BLaER1 treated with 17β-estradiol and CSF1 and Interleukin-3, amounts not matched to agents 10 nM and 100 nM (cell line): Measurements from ENCODE around the gene AURKB.
A peak's percentile ranks its signal among the peaks of the same experiment; 100 is the strongest.

Source experiments
- H3K27ac ChIP-seq, 11 experiments: shearing (Covaris generic); formaldehyde crosslinking; 2 replicates each; pipeline ENCODE4 v1.8.1; 2022
- H3K27me3 ChIP-seq, 11 experiments: shearing (Covaris generic); formaldehyde crosslinking; 2 replicates each; pipeline ENCODE4 v1.8.1; 2022
- H3K36me3 ChIP-seq, 11 experiments: shearing (Covaris generic); formaldehyde crosslinking; 2 replicates each; pipeline ENCODE4 v1.8.1; 2022
- H3K4me1 ChIP-seq, 10 experiments: shearing (Covaris generic); formaldehyde crosslinking; 2 replicates each; pipeline ENCODE4 v1.8.1; 2022
- H3K4me2 ChIP-seq, 11 experiments: shearing (Covaris generic); formaldehyde crosslinking; 2 replicates each; pipeline ENCODE4 v1.8.1; 2022
- H3K4me3 ChIP-seq, 10 experiments: shearing (Covaris generic); formaldehyde crosslinking; 2 replicates each; pipeline ENCODE4 v1.8.1; 2022
- H3K9ac ChIP-seq, 11 experiments: shearing (Covaris generic); formaldehyde crosslinking; 2 replicates each; pipeline ENCODE4 v1.8.1; 2022
- H3K9me3 ChIP-seq, 11 experiments: shearing (Covaris generic); formaldehyde crosslinking; replicated peaks in 1 of 11; 2 replicates each; pipeline ENCODE4 v1.8.1; 2022
- H4K20me1 ChIP-seq, 11 experiments: shearing (Covaris generic); formaldehyde crosslinking; 2 replicates each; pipeline ENCODE4 v1.8.1; 2022
- Cebpa-rat ChIP-seq, 11 experiments: shearing (Covaris generic); IDR thresholded peaks; 2 replicates each; pipeline ENCODE4 v1.8.1; 2022

AURKB gene

DNA sequence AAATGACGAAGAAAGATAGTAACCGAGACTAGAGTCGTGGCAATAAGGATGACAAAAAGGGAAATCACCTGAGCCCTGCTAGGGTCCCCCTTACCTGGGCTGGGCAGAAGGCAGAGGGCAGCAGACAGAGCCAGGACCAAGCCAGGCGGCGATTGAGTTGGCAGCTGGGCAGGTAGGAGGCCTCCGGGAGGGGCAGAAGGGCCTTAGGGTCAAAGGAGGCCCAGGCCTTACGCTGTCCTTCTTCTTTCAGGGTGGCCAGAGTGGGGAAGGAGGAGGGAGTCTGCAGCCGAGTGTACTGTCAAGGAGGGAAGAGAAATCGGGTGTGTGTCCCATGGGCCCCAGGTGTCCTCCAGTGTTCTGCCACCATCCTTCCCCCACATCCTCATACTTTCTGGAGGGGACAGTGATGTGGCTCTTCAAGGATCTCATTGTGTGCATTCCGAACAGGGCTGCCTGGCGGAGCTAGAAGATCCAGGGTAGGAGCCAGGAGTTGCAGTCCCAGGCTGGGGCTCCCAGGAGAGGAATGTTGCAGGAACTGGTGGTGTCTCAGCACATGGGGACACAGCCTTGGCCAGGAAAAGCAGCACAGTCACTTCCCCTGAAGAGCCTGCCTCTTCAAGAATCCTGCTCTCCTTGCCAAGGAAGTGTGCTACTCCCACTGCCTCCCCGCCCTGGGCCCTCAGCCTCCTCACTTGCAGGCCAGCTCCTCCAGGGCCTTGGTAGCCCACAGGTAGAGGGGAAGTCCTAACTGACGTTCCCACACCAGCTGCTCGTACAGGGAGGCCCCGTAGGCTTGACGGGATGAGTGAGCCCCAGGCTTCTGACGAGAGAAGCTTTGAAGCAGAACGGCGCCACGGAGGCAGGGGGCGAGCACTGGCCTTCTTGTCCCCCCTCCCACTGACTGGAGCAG, 24.2 kb upstream of the AURKB start:
- Histone ChIP-seq H3K27ac (no peak overlapping the region), H3K4me2 (no peak overlapping the region), H3K9me3 (no peaks in the 10 kb centered on the region), H3K36me3 (peaks cover 98 to 100% (median 100%) of the 10 kb centered on the region in 11 experiments), H3K27me3 (no peaks in the 10 kb centered on the region), H3K9ac (peak overlapping the region in 1 of 11 experiments; percentile 33; a peak in 1 of 22 replicates), H3K4me3 (no peak overlapping the region), H4K20me1 (peaks cover 0 to 28% (median 0%) of the 10 kb centered on the region in 11 experiments; a peak in 5 of 22 replicates), H3K4me1 (peaks cover 0 to 12% (median 2%) of the 10 kb centered on the region in 10 experiments; a peak in 5 of 20 replicates)
- no peak for TF ChIP-seq Cebpa-rat (IDR thresholded peaks at IDR 0.05)

DNA sequence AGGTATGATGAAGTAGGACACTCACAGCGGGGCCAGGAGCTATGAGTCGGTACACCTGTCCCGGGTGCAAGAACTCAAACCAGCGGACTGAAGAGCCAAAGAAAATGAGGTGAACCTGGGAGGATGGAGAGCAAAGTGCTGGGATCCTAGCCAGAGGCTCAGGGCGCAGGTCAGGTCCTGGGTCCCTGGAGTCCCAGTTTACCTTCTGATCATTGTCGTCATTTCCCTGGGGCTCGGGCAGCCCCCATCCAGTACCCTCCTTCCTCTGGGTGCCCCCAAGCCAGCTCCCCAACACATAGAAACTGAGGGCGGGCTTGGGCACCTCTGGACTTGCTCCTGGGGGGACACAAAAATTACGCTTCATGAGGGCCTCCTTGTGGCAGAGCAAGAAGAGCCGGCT, 21.3 kb upstream of the AURKB start:
- H3K36me3 ChIP-seq = peaks cover 94 to 98% (median 96%) of the 10 kb centered on the region in 11 experiments

DNA sequence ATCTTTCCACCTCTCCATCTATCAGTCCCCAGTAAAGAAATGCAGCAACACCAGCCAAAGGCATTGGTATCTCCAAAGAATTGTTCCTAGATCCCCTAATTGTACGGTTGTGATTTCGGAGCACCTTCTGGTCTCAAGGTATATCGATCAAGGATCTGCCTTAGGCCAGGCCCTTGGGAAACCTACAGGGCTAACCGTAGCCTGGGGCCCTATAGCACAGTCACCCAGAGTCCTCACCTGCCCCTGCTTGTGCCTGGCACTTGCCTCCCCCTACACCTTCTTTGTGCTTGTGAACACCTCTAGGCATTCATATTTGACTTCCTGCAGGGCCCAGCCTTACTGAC, 16.8 kb upstream of the AURKB start:
- Histone ChIP-seq H3K27me3 (no peaks in the 10 kb centered on the region), H3K4me3 (peak overlapping the region; percentile 41 to 64 (median 48); a peak in 19 of 20 replicates), H4K20me1 (peaks cover 0 to 8% (median 0%) of the 10 kb centered on the region in 11 experiments; a peak in 3 of 22 replicates), H3K27ac (peak overlapping the region; percentile 61 to 96 (median 74); a peak in 20 of 22 replicates), H3K4me2 (peak overlapping the region; percentile 26 to 99 (median 72)), H3K36me3 (peaks cover 50 to 53% (median 51%) of the 10 kb centered on the region in 11 experiments), H3K9ac (peak overlapping the region; percentile 62 to 75 (median 71); a peak in 21 of 22 replicates), H3K9me3 (no peaks in the 10 kb centered on the region), H3K4me1 (peaks cover 39 to 51% (median 49%) of the 10 kb centered on the region in 10 experiments)
- no peak for TF ChIP-seq Cebpa-rat (IDR thresholded peaks at IDR 0.05)

More for the DNA sequence above, 21.3 kb upstream of the AURKB start:
- Histone ChIP-seq H3K9me3 (no peaks in the 10 kb centered on the region), H3K9ac (0 out of 22 replicates have a peak overlapping the region, but pooled peaks of 1 of the 11 experiments have one; percentile 13), H4K20me1 (peaks cover 0 to 24% (median 0%) of the 10 kb centered on the region in 11 experiments; a peak in 6 of 22 replicates), H3K4me2 (no peak overlapping the region), H3K27ac (no peak overlapping the region), H3K27me3 (no peaks in the 10 kb centered on the region), H3K4me1 (peaks cover 13 to 24% (median 16%) of the 10 kb centered on the region in 10 experiments), H3K4me3 (no peak overlapping the region)
- TF ChIP-seq Cebpa-rat (IDR thresholded peaks at IDR 0.05) = no peak

DNA sequence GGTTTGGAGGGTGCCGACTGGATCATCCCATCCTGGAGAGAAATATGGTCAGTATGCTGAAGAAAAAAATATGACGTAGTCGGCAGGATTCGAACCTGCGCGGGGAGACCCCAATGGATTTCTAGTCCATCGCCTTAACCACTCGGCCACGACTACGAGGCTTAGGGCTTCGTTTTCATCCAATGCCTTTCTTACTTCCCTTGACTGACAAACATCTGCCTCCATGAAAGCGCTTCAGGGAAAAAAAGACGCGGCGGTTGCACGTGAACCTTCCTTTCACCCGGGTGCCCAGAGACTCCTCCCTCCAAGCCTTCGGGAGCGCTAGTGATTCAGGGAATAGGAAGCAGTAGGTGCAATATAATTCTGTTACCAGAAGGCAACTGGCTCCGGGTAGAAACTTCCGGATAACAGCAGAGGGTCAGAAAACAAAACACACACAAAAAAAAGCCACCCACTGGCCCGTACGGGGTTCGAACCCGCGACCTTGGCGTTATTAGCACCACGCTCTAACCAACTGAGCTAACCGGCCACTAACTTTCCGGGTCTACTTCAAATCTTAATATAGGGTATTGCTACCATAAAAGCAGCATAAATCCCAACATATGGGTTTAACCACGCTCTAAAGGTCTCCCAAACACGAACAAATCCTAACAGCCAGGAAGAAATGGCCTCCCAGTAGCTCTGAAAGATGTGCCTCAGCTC, 16.3 kb upstream of the AURKB start:
- TF ChIP-seq Cebpa-rat (IDR thresholded peaks at IDR 0.05) = no peak
- peak overlapping the region; percentile 26 to 99 (median 72) for H3K4me2 ChIP-seq
- H3K36me3 ChIP-seq = peaks cover 44 to 47% (median 46%) of the 10 kb centered on the region in 11 experiments
- no peaks in the 10 kb centered on the region for H3K27me3 ChIP-seq
- peaks cover 39 to 51% (median 49%) of the 10 kb centered on the region in 10 experiments for H3K4me1 ChIP-seq
- peak overlapping the region; percentile 41 to 64 (median 48) for H3K4me3 ChIP-seq
- no peaks in the 10 kb centered on the region for H3K9me3 ChIP-seq
- peaks cover 0 to 8% (median 0%) of the 10 kb centered on the region in 11 experiments; a peak in 3 of 22 replicates for H4K20me1 ChIP-seq
- H3K9ac ChIP-seq = peak overlapping the region; percentile 62 to 75 (median 71)
- H3K27ac ChIP-seq = peak overlapping the region; percentile 61 to 96 (median 74)

DNA sequence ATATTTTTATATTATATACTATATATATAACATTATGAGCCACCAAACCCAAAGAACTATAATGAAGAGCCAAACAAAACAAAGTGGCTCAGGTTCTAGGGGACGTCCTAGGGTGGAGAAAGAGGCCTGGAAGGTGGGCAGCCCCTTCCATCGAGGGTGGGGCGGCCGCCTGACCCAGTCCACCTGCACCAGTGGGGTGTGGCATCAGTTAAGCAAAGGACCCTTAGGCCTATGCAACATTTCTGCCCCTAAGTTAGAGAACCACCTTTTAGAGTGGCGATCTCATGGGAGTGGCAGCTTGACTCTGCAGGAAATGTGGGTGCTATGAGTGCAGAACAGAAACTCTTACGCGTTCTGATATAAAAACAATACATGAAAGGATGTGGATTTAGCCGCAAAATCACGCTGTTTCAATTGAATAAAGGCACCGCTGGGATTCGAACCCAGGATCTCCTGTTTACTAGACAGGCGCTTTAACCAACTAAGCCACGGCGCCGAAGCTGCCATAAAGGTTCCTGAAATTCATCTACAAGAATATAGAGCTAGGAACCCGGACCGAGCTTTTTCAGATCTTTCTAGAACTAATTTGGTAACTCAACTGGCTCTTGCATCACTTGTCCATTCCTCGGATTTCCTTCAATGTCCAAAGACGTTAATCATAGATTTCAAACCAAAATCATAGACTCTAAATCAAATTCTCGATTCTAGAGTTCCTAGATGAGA, 15.6 kb upstream of the AURKB start:
- Histone ChIP-seq H3K4me1 (peaks cover 39 to 51% (median 49%) of the 10 kb centered on the region in 10 experiments), H3K36me3 (peaks cover 37 to 40% (median 39%) of the 10 kb centered on the region in 11 experiments), H3K4me2 (peak overlapping the region; percentile 26 to 99 (median 72)), H3K27me3 (no peaks in the 10 kb centered on the region), H3K9ac (peak overlapping the region; percentile 62 to 75 (median 71)), H3K27ac (peak overlapping the region; percentile 61 to 96 (median 74)), H4K20me1 (peaks cover 0 to 8% (median 0%) of the 10 kb centered on the region in 11 experiments; a peak in 3 of 22 replicates), H3K4me3 (peak overlapping the region; percentile 41 to 64 (median 48)), H3K9me3 (no peaks in the 10 kb centered on the region)
- TF ChIP-seq Cebpa-rat (IDR thresholded peaks at IDR 0.05) = no peak

DNA sequence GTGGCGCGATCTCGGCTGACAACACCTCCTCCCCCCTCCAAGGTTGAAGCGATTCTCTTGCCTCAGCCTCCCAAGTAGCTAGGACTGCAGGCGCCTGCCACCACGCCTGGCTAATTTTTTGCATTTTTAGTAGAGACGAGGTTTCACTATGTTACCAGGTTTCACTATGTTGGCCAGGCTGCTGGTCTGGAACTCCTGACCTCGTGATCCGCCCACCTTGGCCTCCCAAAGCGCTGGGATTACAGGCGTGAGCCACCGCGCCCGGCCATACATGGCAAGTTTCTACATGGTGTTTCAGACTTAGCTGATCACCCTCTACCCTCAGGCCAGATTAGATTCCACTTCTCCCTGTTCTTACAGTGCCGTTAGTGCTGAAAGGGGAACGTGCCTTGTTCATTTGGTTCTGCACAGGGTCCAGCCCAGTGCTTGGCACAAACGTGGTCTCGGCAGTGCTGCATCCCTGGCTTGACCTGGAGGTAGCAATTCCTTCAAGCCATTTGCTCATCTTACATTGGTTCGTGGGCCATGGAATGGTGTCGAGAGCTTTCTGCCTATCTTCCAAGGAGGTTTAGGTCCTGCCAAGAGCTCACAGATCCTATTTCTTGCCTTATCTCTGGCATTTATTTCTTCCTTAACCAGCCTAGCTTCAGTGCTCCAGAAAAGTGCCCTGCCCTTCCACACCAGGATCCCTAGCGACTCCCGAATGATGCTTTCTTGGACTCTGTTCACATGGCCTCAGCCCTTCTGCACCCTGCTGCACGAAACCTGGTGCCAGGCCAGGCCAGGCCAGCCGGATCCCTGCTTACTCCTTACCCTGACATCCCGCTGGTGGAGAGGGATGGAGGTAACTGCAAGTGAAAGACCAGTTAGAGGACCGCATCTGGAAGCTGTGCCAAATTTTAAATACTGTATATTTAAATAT, 14.8 kb upstream of the AURKB start:
- H3K4me2 ChIP-seq = peak overlapping the region; percentile 9 to 99 (median 72); a peak in 16 of 22 replicates
- H3K4me3 ChIP-seq = no peak overlapping the region
- peak overlapping the region in 3 of 11 experiments; percentile 19 to 97 (median 96); a peak in 7 of 22 replicates for H3K27ac ChIP-seq
- no peak for TF ChIP-seq Cebpa-rat (IDR thresholded peaks at IDR 0.05)
- peaks cover 0 to 8% (median 0%) of the 10 kb centered on the region in 11 experiments; a peak in 3 of 22 replicates for H4K20me1 ChIP-seq
- H3K27me3 ChIP-seq = no peaks in the 10 kb centered on the region
- peaks cover 42 to 55% (median 51%) of the 10 kb centered on the region in 10 experiments for H3K4me1 ChIP-seq
- peaks cover 29 to 32% (median 31%) of the 10 kb centered on the region in 11 experiments for H3K36me3 ChIP-seq
- H3K9me3 ChIP-seq = no peaks in the 10 kb centered on the region
- H3K9ac ChIP-seq = no peak overlapping the region

DNA sequence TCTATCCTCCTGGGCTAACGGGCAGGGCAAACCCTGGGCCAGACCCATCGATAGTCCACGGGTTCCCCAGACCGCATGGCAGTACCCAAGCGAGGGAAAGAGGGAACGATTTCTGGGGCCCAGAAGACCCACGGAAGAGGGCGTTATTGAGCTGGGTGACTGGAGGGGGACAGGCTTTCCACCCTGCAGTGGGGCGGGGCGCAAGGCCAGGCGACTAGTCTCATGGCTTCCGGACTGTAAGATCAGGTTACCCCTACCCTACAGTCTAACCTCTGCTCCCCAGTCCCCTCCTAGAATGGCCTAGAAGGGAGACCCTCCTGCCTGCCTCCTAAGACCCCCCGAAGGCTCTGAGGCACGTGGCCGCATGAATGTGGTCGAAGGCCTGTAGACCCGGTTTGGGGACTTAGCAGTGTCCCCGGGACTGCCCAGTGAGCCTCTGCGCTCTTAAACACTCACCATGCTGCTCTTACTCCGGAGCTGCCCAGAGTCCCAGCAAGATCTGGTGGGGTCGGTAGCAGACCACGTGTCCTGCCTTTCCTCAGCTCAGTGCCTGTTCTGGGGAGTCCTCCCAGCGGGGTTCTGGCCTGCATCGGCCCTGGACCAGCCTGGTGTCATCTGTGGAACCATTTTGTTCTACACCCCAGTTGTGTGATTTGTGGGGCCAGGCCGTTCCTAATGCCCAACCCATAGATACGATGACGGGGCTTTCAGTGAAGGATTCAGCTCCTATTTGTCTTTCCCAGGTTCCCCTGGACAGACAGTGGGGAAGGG, 13.2 kb upstream of the AURKB start:
- no peak for TF ChIP-seq Cebpa-rat (IDR thresholded peaks at IDR 0.05)
- no peaks in the 10 kb centered on the region for H3K9me3 ChIP-seq
- H3K4me2 ChIP-seq = peak overlapping the region; percentile 87 to 100 (median 96)
- no peaks in the 10 kb centered on the region for H3K27me3 ChIP-seq
- H3K4me3 ChIP-seq = peak overlapping the region; percentile 62 to 82 (median 72)
- H3K9ac ChIP-seq = peak overlapping the region; percentile 82 to 95 (median 90)
- peaks cover 45 to 61% (median 56%) of the 10 kb centered on the region in 10 experiments for H3K4me1 ChIP-seq
- H4K20me1 ChIP-seq = peaks cover 0 to 8% (median 0%) of the 10 kb centered on the region in 11 experiments; a peak in 3 of 22 replicates
- peaks cover 13 to 16% (median 15%) of the 10 kb centered on the region in 11 experiments for H3K36me3 ChIP-seq
- peak overlapping the region; percentile 88 to 97 (median 94) for H3K27ac ChIP-seq
